Psoas muscle (tissue), 8 donors: ENCODE measurements around the gene TNNC2. TPM values are rescaled to one million over a fixed set of nuclear protein-coding genes. Genes with fewer than 3 reads are reported as not detected.

ENCODE experiments used
- ATAC-seq, 4 donors: fragments of 200-7000 bp; cut with Tn5 transposase; one replicate each; pipeline ENCODE4 v1.9.1; 2020; ENCODE audit warnings: moderate library complexity in 3 of 4, mild to moderate bottlenecking in 2 of 4
- DNase-seq, 2 donors: peaks; one replicate each; pipeline ENCODE4 v3.0.0-alpha.2; 2020
- H3K27ac ChIP-seq: fragments of 200-600 bp; one replicate; pipeline ENCODE4 v1.8.0; 2022
- H3K27me3 ChIP-seq, 3 donors: fragments of 200-600 bp in 1 of 3; one replicate each; pipeline versions ENCODE4 v1.6.1 to v1.8.0; 2013 to 2022; ENCODE audit warnings: low read length in 2 of 3, mild to moderate bottlenecking in 2 of 3, moderate library complexity in 1 of 3; ENCODE audit not compliant: insufficient read depth in 3 of 3
- H3K36me3 ChIP-seq, 2 donors: fragments of 200-600 bp in 1 of 2; one replicate each; pipeline versions ENCODE4 v1.6.1 to v1.8.0; 2013 to 2022; ENCODE audit warnings: low read depth in 1 of 2, mild to moderate bottlenecking in 1 of 2, moderate library complexity in 1 of 2; ENCODE audit not compliant: insufficient read depth in 1 of 2
- H3K4me1 ChIP-seq: fragments of 200-600 bp; one replicate; pipeline ENCODE4 v1.8.0; 2022
- H3K4me3 ChIP-seq: fragments of 200-600 bp; one replicate; pipeline ENCODE4 v1.8.0; 2022; ENCODE audit warnings: mild to moderate bottlenecking
- H3K9me3 ChIP-seq: fragments of 200-600 bp; one replicate; pipeline ENCODE4 v1.8.0; 2022
- WGBS, 3 donors: extraction: QIAGEN DNeasy Blood & Tissue Kit; methylation state at CpG; one replicate each; pipeline versions ENCODE4 v1.1.6 to v1.1.7; 2013; 5-methylcytosine and 5-hydroxymethylcytosine counted together
- intact Hi-C, 2 donors: fragments of 100-400 bp; cut with DNase I; formaldehyde crosslinking; loops; one replicate each; pipeline versions ENCODE4 v1.11.0 to v1.14.2; 2022
- polyA plus RNA-seq, 3 donors: library from polyadenylated mRNA; stranded (reverse); fragments of 200-250 nt; gene quantifications; one replicate each; pipeline ENCODE4 v1.2.3, GENCODE V29; 2013
- total RNA-seq, 4 donors: library from RNA; stranded (reverse); fragmentation: NEBNext Ultra II Directional in 2 of 4; extraction: Animal tissue kit (Norgen Biotek cat#: 25700) in 2 of 4; gene quantifications; one replicate each; pipeline versions ENCODE4 v1.2.1 to v1.2.4, GENCODE V29; 2021 to 2023
- TF ChIP-seq, protein P1 (sequence below): fragments of 200-600 bp; IDR thresholded peaks from one replicate; pipeline ENCODE4 v1.8.0; 2022; ENCODE audit warnings: antibody characterized with exemption
- donor health status: healthy with polysubstance abuse.
- donor health status: DM: no; HTN: no; CAD: no; lungs with moderate emphysema.
- donor health status: Bipolar disorder and iron deficiency.
- donor health status: healthy.
- donor health status: DM: yes; HTN: yes; CAD: no.
- donor health status: DM: no; HTN: no; CAD: no.
- donor health status: DM: no; HTN: no; CAD: no.
- donor health status: DM: yes; HTN: yes; CAD: no.

Gene TNNC2
- total and polyA plus RNA-seq, 7 donors = 1,390 to 10,677 (median 3,158) TPM

DNA sequence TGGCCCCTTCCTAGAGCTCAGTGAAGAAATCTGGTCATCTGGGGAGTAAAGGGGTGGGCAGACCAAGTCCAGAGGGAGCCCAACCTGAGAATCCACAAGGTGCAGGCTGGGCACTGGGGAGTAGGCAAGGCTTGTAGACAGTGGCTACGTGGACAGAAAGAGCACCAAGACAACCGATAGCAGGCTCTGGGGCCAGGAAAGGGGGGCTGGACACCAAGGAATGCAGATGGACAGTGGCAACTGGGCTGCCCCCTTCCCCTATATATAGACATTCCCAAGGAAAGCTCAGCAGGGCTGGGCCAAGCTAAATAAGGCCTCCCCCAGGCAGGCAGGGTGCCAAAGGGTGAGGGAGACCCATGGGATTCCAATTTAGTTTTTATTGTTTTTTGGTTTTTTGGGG, 1.5 kb upstream of the TNNC2 start:
- no peaks in the 10 kb centered on the region for H3K9me3 ChIP-seq
- no peaks in the 10 kb centered on the region for H3K27me3 ChIP-seq
- 11 to 20% (median 14%) methylated on average over 2 of the region's 2 CpGs for WGBS, 3 donors
- TF ChIP-seq, protein P1, sequence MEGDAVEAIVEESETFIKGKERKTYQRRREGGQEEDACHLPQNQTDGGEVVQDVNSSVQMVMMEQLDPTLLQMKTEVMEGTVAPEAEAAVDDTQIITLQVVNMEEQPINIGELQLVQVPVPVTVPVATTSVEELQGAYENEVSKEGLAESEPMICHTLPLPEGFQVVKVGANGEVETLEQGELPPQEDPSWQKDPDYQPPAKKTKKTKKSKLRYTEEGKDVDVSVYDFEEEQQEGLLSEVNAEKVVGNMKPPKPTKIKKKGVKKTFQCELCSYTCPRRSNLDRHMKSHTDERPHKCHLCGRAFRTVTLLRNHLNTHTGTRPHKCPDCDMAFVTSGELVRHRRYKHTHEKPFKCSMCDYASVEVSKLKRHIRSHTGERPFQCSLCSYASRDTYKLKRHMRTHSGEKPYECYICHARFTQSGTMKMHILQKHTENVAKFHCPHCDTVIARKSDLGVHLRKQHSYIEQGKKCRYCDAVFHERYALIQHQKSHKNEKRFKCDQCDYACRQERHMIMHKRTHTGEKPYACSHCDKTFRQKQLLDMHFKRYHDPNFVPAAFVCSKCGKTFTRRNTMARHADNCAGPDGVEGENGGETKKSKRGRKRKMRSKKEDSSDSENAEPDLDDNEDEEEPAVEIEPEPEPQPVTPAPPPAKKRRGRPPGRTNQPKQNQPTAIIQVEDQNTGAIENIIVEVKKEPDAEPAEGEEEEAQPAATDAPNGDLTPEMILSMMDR = no peak
- H3K36me3 ChIP-seq = peaks cover 0 to 26% of the 10 kb centered on the region in 2 donors
- H3K4me3 ChIP-seq = peak overlapping the region; percentile 81
- intact Hi-C loops = no loop called here
- DNase-seq (peak; percentile 72 to 89), ATAC-seq (peak; percentile 64 to 74 (median 67))
- peaks cover 49% of the 10 kb centered on the region for H3K4me1 ChIP-seq
- peak overlapping the region; percentile 98 for H3K27ac ChIP-seq

DNA sequence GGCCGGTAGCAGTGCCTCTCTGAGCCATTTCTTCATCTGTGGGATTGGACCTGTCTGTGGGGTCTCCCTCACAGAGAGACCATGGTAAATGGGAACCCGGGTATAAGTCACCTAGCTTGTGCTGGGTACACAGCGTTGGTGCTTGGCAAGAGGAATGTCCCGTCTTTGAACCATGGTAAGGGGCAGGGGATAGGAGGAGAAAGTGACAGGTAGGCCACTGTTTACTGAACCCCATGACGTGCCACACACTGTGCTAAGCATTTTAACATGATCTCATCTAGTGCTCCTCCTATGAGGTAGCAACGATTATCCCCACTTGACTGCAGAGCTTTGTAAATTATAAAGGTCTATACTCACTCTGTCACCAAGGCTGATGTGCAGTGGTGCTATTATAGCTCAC, 600 bp upstream of the TNNC2 start:
- Histone ChIP-seq H3K4me3 (peak overlapping the region; percentile 81), H3K4me1 (peaks cover 51% of the 10 kb centered on the region), H3K27ac (peak overlapping the region; percentile 98), H3K9me3 (no peaks in the 10 kb centered on the region), H3K36me3 (peaks cover 0 to 35% of the 10 kb centered on the region in 2 donors), H3K27me3 (no peaks in the 10 kb centered on the region)
- peak in 1 of 4 donors; percentile 3 for ATAC-seq
- WGBS, 3 donors = 43 to 65% (median 49%) methylated on average over 6 of the region's 6 CpGs
- no peak for DNase-seq
- intact Hi-C loops = no loop called here
- TF ChIP-seq, protein P1 = no peak

DNA sequence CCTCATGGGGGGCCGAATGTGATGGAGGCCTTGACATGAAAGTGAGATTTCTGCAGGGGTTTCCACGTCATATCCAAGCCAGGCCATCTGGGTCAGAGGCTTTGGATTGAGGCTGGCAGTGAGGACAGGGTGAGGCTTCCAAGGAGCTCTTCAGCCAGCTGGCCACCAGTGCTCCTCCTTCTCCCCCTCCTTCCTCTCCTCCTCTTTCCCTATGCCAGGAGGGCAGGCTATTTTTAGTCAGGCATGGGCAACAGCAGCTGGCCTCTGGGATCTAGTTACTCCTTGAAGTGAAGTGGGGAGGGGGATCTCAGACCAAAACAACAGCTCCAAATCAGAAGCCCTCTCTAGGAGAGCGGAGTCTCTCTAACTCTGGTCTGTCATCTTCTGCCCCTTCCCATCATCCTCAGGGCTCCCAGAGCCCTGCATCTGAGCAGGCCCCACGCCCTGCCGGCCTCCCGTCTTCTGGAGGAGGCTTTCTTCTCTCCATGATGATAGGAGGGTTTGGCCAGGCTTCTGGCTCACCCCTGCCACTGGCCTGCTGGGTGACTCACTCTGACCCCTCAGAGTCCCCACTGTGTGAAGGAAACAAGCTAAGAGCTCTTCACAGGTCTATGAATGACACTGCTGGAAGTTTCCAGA, 612 bp downstream of the TNNC2 start:
- WGBS, 3 donors = 16 to 36% (median 20%) methylated on average over 6 of the region's 6 CpGs
- Histone ChIP-seq H3K9me3 (no peaks in the 10 kb centered on the region), H3K4me1 (peaks cover 42% of the 10 kb centered on the region), H3K27me3 (no peaks in the 10 kb centered on the region), H3K36me3 (peaks cover 0 to 47% of the 10 kb centered on the region in 2 donors), H3K4me3 (peak overlapping the region; percentile 81), H3K27ac (peak overlapping the region; percentile 98)
- peak; percentile 67 to 82 (median 73) for ATAC-seq
- intact Hi-C loops = no loop called here
- DNase-seq = peak; percentile 58 to 88
- TF ChIP-seq, protein P1 = no peak

DNA sequence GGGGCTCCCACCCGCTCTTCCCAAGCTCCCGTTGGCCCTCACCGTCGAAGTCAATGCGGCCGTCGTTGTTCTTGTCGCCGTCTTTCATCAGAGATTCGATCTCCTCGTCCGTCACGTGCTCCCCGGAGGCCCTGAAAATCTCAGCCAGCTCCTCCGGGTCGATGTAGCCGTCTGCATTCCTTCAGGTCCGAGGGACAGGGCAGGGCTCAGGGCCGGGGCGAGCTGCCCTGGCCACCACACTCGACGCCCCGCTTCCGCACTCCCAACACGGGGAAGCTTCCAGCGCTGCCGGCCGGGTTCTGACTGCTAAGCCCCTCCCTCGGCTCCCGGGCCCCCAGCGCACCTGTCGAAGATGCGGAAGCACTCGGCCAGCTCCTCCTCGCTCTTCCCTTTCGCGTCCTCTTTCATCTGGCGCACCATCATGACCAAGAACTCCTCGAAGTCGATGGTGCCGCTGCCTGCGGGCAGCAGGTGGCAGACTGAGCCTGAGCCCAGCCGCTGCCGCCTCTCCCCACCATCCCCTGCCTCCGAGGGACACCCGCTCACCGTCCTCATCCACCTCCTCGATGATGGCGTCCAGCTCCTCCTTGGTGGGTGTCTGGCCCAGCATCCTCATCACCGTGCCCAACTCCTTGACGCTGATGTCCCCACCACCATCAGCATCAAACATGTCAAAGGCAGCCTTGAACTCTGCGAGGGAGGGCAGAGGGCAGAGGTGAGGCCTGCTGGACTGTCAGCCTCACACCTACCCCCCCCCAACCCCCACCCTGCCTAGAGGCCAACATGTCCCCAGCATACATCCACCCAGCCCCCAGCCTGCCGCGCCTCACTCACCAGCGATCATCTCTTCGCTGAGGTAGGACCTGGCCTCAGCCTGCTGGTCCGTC, 2.9 kb downstream of the TNNC2 start:
- Histone ChIP-seq H3K4me1 (peaks cover 38% of the 10 kb centered on the region), H3K4me3 (peak overlapping the region; percentile 81), H3K36me3 (peaks cover 0 to 67% of the 10 kb centered on the region in 2 donors), H3K27me3 (no peaks in the 10 kb centered on the region), H3K27ac (peak overlapping the region; percentile 98), H3K9me3 (no peaks in the 10 kb centered on the region)
- ATAC-seq = peak in 3 of 4 donors; percentile 40 to 55 (median 42)
- TF ChIP-seq, protein P1 = peak; percentile 52
- intact Hi-C loops = loop anchor here (2.0 to 5.0 kb wide), 4 partner anchors 57 to 138 kb away; partner anchors contain the start of gene ZSWIM1 (in 1 of the 2)
- peak; percentile 65 to 80 for DNase-seq
- 9 to 19% (median 18%) methylated on average over 51 to 57 of the region's 57 CpGs for WGBS, 3 donors
